HepG2 (cell line): ENCODE data around the gene TNFAIP2. TPM values are rescaled to one million over a fixed set of nuclear protein-coding genes. Genes with fewer than 3 reads are reported as not detected.

Experiments
- ATF7-NPFF ChIP-seq: sonication (generic); formaldehyde crosslinking; IDR thresholded peaks from 2 replicates; pipeline ENCODE4 v1.8.1; 2023; ENCODE audit warnings: mild to moderate bottlenecking, low read depth, missing genetic modification reagents, moderate library complexity
- BHLHE40 ChIP-seq: IDR thresholded peaks from 2 replicates; pipeline ENCODE4 v1.6.1; 2011; ENCODE audit warnings: low read length, improper control_type of control experiment
- ELF3 ChIP-seq: IDR thresholded peaks from 2 replicates; pipeline ENCODE4 v1.6.1; 2016; ENCODE audit warnings: missing genetic modification reagents, missing compliant biosample characterization
- FOXK2 ChIP-seq: fragments of 450-650 bp; IDR thresholded peaks from 2 replicates; pipeline ENCODE4 v1.6.1; 2016
- MTA1 ChIP-seq: sonication (generic); formaldehyde crosslinking; IDR thresholded peaks from 2 replicates; pipeline ENCODE4 v1.4.0; 2020; ENCODE audit warnings: missing genetic modification reagents, mild to moderate bottlenecking, borderline replicate concordance
- NBN ChIP-seq: fragments of 450-650 bp; conservative IDR thresholded peaks from 2 replicates; pipeline ENCODE4 v1.6.1; 2017
- NCOA5 ChIP-seq: sonication (generic); formaldehyde crosslinking; IDR thresholded peaks from 2 replicates; pipeline ENCODE4 v1.4.0; 2020; ENCODE audit warnings: missing genetic modification reagents
- TBX2 ChIP-seq: sonication (generic); formaldehyde crosslinking; IDR thresholded peaks from 2 replicates; pipeline ENCODE4 v1.5.0; 2020; ENCODE audit warnings: missing genetic modification reagents, mild to moderate bottlenecking, borderline replicate concordance
- ZFYVE20 ChIP-seq: sonication (generic); formaldehyde crosslinking; IDR thresholded peaks from 2 replicates; pipeline ENCODE4 v1.8.0; 2023; ENCODE audit warnings: low read depth, mild to moderate bottlenecking, moderate library complexity, missing genetic modification reagents, borderline replicate concordance
- polyA plus RNA-seq, 8 experiments: library from polyadenylated mRNA; depleted of rRNA in 3 of 8; stranded (reverse) in 7 of 8; unstranded in 1 of 8; fragments of >200 nt; fragmentation: Illumina TruSeq in 4 of 8; extraction: Trizol in 4 of 8; gene quantifications; 2 replicates each; pipeline versions ENCODE4 v1.2.1 to v1.2.3, GENCODE V29; 2011 to 2016; ENCODE audit warnings: low read depth in 4 of 8, missing spikeins in 1 of 8, mixed read lengths in 1 of 8; ENCODE audit not compliant: insufficient read depth in 1 of 8
- total RNA-seq, 5 experiments: library from RNA; depleted of rRNA; stranded (reverse); fragments of >200 nt; fragmentation: Illumina TruSeq; extraction: Trizol; gene quantifications; 2 replicates each; pipeline ENCODE4 v1.2.3, GENCODE V29; 2016; ENCODE audit warnings: low read depth in 1 of 5
- TF ChIP-seq, protein P1 (sequence below): sonication (generic); formaldehyde crosslinking; IDR thresholded peaks from 2 replicates; pipeline ENCODE4 v1.4.0; 2020; ENCODE audit warnings: missing genetic modification reagents
- TF ChIP-seq, protein P2 (sequence below): sonication (generic); formaldehyde crosslinking; IDR thresholded peaks from 2 replicates; pipeline ENCODE4 v1.8.0; 2022; ENCODE audit warnings: mild to moderate bottlenecking, missing genetic modification reagents; ENCODE audit not compliant: insufficient replicate concordance
- TF ChIP-seq, protein P3 (sequence below): sonication (generic); formaldehyde crosslinking; IDR thresholded peaks from 2 replicates; pipeline ENCODE4 v1.4.0; 2020; ENCODE audit warnings: missing genetic modification reagents
- TF ChIP-seq, protein P4 (sequence below): IDR thresholded peaks from 2 replicates; pipeline ENCODE4 v1.6.1; 2016; ENCODE audit warnings: low read depth, missing genetic modification reagents, missing compliant biosample characterization

Gene TNFAIP2
- total and polyA plus RNA-seq, 2 of the 13 experiments (the other 11 are each of a cell fraction or from before 2014, with no cell fraction given) = 0.46 to 1.5 TPM

DNA sequence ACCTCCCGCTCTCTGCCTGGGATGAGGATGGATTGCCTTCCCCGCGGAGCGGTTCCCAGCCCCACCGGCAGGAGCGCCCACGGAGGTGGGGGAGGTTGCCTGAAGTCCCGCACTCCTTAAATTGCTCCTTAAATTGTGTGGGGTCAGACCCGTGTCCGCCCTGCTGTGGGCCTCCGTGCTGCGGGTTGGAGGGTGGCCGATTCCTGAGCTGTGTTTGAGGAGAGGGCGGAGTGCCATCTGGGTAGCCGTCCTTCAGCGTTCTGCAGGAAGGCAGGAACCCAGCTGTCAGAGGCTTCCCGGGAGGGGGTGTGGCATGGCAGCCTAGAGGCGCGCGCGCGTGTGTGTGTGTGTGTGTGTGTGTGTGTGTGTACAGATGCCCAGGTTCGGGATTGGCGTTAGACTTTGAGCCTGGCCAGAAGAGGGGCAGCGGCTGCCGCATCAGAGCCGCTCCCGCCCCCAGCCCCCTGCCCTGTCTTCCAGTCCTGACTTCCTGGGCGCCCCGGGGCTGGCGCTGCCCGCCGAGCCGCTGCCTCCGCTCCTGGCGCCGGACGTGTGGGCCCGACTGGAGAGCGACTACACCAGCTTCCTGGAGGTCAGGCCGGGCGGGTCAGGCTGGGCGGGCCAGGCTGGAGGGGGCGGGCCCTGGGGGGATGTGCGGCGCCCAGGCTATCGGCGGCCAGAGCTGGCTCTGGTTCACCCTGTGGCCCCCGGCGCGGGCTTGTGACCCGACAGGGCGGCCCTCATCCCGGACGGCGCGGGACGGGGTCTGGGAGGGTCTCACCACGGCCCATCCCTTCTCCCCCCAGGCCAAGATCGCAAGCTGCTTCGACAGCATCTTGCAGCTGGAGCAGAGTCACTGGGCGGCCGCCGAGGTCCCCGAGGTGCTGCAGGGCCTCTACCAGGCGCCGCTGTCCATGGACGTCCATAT lies 19.5 kb upstream of the TNFAIP2 start (continued):
- TF ChIP-seq, protein P1, sequence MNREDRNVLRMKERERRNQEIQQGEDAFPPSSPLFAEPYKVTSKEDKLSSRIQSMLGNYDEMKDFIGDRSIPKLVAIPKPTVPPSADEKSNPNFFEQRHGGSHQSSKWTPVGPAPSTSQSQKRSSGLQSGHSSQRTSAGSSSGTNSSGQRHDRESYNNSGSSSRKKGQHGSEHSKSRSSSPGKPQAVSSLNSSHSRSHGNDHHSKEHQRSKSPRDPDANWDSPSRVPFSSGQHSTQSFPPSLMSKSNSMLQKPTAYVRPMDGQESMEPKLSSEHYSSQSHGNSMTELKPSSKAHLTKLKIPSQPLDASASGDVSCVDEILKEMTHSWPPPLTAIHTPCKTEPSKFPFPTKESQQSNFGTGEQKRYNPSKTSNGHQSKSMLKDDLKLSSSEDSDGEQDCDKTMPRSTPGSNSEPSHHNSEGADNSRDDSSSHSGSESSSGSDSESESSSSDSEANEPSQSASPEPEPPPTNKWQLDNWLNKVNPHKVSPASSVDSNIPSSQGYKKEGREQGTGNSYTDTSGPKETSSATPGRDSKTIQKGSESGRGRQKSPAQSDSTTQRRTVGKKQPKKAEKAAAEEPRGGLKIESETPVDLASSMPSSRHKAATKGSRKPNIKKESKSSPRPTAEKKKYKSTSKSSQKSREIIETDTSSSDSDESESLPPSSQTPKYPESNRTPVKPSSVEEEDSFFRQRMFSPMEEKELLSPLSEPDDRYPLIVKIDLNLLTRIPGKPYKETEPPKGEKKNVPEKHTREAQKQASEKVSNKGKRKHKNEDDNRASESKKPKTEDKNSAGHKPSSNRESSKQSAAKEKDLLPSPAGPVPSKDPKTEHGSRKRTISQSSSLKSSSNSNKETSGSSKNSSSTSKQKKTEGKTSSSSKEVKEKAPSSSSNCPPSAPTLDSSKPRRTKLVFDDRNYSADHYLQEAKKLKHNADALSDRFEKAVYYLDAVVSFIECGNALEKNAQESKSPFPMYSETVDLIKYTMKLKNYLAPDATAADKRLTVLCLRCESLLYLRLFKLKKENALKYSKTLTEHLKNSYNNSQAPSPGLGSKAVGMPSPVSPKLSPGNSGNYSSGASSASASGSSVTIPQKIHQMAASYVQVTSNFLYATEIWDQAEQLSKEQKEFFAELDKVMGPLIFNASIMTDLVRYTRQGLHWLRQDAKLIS (CRISPR knock-in tag) = no peak
- TF ChIP-seq, protein P2, sequence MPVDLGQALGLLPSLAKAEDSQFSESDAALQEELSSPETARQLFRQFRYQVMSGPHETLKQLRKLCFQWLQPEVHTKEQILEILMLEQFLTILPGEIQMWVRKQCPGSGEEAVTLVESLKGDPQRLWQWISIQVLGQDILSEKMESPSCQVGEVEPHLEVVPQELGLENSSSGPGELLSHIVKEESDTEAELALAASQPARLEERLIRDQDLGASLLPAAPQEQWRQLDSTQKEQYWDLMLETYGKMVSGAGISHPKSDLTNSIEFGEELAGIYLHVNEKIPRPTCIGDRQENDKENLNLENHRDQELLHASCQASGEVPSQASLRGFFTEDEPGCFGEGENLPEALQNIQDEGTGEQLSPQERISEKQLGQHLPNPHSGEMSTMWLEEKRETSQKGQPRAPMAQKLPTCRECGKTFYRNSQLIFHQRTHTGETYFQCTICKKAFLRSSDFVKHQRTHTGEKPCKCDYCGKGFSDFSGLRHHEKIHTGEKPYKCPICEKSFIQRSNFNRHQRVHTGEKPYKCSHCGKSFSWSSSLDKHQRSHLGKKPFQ = no peak
- TF ChIP-seq, protein P3, sequence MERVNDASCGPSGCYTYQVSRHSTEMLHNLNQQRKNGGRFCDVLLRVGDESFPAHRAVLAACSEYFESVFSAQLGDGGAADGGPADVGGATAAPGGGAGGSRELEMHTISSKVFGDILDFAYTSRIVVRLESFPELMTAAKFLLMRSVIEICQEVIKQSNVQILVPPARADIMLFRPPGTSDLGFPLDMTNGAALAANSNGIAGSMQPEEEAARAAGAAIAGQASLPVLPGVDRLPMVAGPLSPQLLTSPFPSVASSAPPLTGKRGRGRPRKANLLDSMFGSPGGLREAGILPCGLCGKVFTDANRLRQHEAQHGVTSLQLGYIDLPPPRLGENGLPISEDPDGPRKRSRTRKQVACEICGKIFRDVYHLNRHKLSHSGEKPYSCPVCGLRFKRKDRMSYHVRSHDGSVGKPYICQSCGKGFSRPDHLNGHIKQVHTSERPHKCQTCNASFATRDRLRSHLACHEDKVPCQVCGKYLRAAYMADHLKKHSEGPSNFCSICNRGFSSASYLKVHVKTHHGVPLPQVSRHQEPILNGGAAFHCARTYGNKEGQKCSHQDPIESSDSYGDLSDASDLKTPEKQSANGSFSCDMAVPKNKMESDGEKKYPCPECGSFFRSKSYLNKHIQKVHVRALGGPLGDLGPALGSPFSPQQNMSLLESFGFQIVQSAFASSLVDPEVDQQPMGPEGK (CRISPR knock-in tag) = peak; percentile 82
- TF ChIP-seq ATF7-NPFF (CRISPR knock-in tag) = peak; percentile 84
- TF ChIP-seq TBX2 (CRISPR knock-in tag) = peak; percentile 81
- TF ChIP-seq ELF3 (CRISPR knock-in tag) = peak; percentile 72
- TF ChIP-seq BHLHE40 = no peak
- no peak for TF ChIP-seq ZFYVE20 (CRISPR knock-in tag)
- no peak for TF ChIP-seq NCOA5 (CRISPR knock-in tag)
- TF ChIP-seq, protein P4, sequence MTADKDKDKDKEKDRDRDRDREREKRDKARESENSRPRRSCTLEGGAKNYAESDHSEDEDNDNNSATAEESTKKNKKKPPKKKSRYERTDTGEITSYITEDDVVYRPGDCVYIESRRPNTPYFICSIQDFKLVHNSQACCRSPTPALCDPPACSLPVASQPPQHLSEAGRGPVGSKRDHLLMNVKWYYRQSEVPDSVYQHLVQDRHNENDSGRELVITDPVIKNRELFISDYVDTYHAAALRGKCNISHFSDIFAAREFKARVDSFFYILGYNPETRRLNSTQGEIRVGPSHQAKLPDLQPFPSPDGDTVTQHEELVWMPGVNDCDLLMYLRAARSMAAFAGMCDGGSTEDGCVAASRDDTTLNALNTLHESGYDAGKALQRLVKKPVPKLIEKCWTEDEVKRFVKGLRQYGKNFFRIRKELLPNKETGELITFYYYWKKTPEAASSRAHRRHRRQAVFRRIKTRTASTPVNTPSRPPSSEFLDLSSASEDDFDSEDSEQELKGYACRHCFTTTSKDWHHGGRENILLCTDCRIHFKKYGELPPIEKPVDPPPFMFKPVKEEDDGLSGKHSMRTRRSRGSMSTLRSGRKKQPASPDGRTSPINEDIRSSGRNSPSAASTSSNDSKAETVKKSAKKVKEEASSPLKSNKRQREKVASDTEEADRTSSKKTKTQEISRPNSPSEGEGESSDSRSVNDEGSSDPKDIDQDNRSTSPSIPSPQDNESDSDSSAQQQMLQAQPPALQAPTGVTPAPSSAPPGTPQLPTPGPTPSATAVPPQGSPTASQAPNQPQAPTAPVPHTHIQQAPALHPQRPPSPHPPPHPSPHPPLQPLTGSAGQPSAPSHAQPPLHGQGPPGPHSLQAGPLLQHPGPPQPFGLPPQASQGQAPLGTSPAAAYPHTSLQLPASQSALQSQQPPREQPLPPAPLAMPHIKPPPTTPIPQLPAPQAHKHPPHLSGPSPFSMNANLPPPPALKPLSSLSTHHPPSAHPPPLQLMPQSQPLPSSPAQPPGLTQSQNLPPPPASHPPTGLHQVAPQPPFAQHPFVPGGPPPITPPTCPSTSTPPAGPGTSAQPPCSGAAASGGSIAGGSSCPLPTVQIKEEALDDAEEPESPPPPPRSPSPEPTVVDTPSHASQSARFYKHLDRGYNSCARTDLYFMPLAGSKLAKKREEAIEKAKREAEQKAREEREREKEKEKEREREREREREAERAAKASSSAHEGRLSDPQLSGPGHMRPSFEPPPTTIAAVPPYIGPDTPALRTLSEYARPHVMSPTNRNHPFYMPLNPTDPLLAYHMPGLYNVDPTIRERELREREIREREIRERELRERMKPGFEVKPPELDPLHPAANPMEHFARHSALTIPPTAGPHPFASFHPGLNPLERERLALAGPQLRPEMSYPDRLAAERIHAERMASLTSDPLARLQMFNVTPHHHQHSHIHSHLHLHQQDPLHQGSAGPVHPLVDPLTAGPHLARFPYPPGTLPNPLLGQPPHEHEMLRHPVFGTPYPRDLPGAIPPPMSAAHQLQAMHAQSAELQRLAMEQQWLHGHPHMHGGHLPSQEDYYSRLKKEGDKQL (CRISPR knock-in tag) = 0 out of 2 replicates have a peak, but pooled peaks have one; percentile 18
- TF ChIP-seq MTA1 (CRISPR knock-in tag) = peak; percentile 77
- TF ChIP-seq NBN = no peak
- TF ChIP-seq FOXK2 = peak; percentile 52; the same call in 1 of the 2 replicates
